GM21723 (cell line): ENCODE results near the gene FGG.

Source experiments
- ATAC-seq: cut with Tn5 transposase; IDR thresholded peaks from one replicate; pipeline ENCODE4 v1.9.1; 2021; ENCODE audit warnings: mild to moderate bottlenecking, moderate library complexity; ENCODE audit not compliant: unreplicated experiment

The FGG gene

GRCh38 chr4:154612472-154613414 lies at the start of gene FGG:
Gene FGG, minus strand, starts transcription at chr4:154612656. Its CDS starts 47 bp downstream, at chr4:154612609.
- no peak for ATAC-seq

- no peak for ATAC-seq
These were observed 47.6 kb upstream of the FGG start for GRCh38 chr4:154660052-154660451.

GRCh38 chr4:154658680-154659405 lies 46.4 kb upstream of the FGG start:
- no peak for ATAC-seq

DNA sequence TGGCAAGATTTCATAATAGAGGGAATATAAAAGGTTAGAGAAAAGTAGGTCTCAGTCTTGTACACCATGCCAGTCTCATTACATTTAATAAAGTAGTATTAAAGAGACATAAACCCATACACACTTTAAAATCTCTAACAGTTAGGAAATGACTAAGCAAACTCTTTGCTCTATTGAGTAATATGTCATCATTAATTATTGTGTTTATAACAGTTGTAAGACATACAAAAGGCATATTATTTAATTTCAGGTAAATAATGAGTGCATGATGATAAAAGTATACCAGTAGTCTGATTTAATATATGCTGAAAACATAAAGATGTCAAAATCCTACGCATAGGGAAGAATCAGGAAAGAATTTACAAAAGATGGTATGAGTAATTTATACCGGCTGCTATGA lies 31.0 kb upstream of the FGG start:
- no peak for ATAC-seq

DNA sequence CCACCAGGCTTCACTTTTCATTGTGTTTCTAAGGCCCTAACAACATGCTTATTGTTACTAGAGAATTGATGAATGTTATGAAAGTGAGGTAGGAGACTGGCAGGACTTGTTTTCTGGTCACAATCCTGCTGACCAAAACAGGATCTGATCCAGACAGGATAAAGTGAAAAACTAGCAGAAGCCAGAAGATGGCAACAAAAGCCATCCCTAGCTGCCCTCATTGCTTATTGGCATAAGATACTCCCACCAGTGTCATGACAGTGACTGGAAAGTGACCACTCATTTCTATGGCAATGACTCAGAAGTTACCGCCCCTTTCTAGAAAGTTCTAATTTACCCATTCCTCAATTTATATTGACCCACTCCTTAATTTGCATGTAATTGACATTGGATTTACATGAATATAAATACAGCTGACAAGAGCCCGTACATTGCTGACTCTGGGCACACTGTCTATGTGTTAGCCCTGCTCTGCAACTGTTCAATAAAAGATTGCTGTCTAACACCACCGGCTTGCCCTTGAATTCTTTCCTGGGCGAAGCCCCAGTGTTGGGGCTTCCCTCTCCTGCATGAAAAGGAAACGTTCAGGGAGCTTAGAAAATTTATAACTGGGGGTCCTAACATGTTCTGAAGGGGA lies 30.0 kb upstream of the FGG start:
- no peak for ATAC-seq

DNA sequence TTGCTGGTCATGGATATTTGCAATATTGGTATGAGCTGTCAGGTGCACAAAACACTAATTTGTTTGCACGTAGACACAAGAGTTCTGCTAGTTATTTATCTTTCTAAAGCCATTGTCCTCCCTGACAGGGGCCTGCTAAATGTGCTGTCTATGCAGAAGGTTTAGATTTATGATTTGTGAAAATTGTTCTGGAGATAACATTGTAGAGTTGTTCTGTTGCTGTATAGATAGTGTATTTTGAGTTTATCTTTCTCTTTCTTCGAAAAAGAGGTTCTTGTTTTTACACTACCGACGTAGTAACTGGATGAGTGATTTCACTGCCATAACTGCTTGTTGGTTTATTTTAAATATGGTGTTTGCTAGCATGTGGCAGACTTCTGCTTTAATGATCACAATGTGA lies 28.5 kb upstream of the FGG start:
- no peak for ATAC-seq

GRCh38 chr4:154634058-154634457 lies 21.6 kb upstream of the FGG start:
- no peak for ATAC-seq

DNA sequence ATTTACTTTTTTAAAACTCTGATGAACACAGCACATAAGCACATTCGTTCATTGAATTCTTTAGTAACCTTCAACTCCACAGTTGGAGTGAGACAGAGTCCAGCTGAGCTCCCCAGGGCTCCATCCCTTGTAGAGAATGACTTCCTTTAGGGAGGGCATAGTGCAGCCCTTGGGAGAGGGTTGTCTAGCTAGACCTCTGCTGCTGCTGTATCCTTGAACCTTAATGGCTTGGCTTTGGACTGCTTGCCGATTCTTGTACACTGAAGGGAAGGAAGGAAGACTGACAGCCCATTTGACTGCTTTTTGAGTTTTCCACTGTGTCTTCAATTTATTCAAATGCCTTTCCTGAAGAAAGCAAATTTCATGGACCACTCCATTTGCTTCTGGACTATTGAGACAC lies 19.4 kb upstream of the FGG start:
- ATAC-seq, result no peak

DNA sequence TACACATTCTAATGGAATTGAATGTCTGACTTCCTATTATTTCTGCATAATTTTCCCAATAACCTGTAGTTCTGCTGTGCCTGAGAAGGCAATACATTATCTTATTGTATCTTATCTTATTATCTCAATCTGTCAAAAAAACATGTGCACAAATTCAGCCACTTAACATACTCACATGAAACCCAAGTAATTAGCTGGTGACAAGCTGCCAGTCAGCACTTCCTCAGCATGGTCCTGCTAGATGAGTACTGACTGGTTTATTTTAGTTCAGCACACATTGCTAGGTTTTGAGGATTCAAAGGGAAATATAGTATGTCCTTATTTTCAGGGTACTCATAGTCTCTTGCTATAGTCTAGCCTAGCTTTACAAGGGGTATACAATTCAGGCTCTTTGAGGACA lies 17.9 kb upstream of the FGG start:
- no peak for ATAC-seq

- ATAC-seq, result peak; percentile 79
These were observed 14.5 kb upstream of the FGG start for GRCh38 chr4:154626793-154627484.

GRCh38 chr4:154625971-154626370 lies 13.5 kb upstream of the FGG start:
- ATAC-seq, result no peak

- no peak for ATAC-seq
These were observed 11.5 kb upstream of the FGG start for GRCh38 chr4:154623995-154624394.

DNA sequence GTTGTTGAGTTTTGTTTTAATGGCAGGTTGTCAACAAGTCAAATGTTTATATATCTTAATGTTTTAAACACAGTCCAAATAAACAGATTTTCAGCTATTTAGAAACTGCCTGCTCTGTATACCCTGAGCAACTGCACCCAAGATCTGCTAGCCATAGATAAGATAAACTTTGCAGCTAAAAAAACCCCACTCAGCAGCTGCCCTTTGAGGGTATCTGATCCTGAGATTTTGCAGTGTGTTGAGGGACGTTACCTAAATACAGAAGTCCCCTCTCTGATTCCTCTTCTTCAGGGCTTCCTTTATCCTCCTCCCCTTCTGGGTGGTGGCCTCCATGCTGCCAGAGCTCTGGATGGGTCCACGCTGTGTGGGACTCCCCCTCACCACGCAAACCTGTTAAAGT lies 11.0 kb upstream of the FGG start:
- no peak for ATAC-seq

GRCh38 chr4:154622598-154622997 lies 10.1 kb upstream of the FGG start:
- peak; percentile 57 for ATAC-seq

GRCh38 chr4:154620111-154620510 lies 7.7 kb upstream of the FGG start:
- no peak for ATAC-seq

- peak; percentile 69 for ATAC-seq
These were observed 6.4 kb upstream of the FGG start for GRCh38 chr4:154618708-154619315.

DNA sequence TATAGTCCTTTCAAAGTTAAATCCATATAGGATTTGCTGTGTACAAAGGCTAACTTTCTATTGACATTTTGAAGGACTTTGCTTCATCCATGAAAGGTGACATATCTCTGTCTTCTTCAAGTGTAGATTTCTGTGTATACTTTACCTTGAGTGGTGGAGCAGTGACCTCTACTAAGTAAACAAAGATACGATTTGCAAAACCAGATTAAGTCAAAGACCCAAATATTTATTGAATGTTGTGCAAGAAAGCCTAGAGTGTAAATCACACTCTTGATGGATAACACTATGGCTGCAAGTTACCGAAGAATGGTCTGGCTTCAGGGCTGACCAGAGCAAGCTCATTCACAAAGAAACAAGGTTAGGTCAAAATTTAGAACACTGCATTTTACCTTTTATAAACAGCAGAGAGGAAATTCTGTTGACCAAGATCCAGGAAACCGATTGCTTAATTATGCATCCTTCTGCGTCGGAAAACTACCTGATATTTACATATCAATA lies 5.4 kb upstream of the FGG start:
- no peak for ATAC-seq

- ATAC-seq, result peak; percentile 96
These were observed 4.3 kb upstream of the FGG start for GRCh38 chr4:154616731-154617130.

GRCh38 chr4:154616287-154616686 lies 3.8 kb upstream of the FGG start:
- ATAC-seq, result no peak

GRCh38 chr4:154615211-154615610 lies 2.8 kb upstream of the FGG start:
- ATAC-seq, result no peak
